ENCODE measurements around the gene TNRC6C. TPM values are rescaled to one million over a fixed set of nuclear protein-coding genes. Genes with fewer than 3 reads are reported as not detected.
"Not testable (repeated sequence)": the region's sequence is repeated elsewhere in the genome, so short reads cannot be mapped to it uniquely, and the experiment has no call there.

The TNRC6C gene
- total RNA-seq, 1 donor from 2014 or later = 24.6 TPM

- H3K4me3 Mint-ChIP-seq = no peak overlapping the region
- POLR2A ChIA-PET = interaction anchor here (1.8 kb wide), 1 partner anchor 106 kb away, joined by 3 read pairs; the partner anchor contains the start of gene TNRC6C
- DNase-seq = no peak
- CTCF ChIA-PET = no interaction called here
- no peaks in the 10 kb centered on the region for H3K9me3 Mint-ChIP-seq
- no peak overlapping the region for H3K27ac Mint-ChIP-seq
- no peak for ATAC-seq (ENCODE audit: low read depth)
- no peaks in the 10 kb centered on the region for H3K4me1 Mint-ChIP-seq
- TF ChIP-seq CTCF (IDR thresholded peaks at IDR 0.05) = no peak
- intact Hi-C loops (cut with micrococcal nuclease) = no loop called here
- peaks cover 41% of the 10 kb centered on the region for H3K36me3 Mint-ChIP-seq (ENCODE audit: low read depth)
- H3K27me3 Mint-ChIP-seq = no peaks in the 10 kb centered on the region
Observed at GRCh38 chr17:78064708-78065107, 106.2 kb downstream of the TNRC6C start.

- peaks cover 57% of the 10 kb centered on the region for H3K36me3 Mint-ChIP-seq (ENCODE audit: low read depth)
- H3K27me3 Mint-ChIP-seq; DNase-seq; POLR2A ChIA-PET; H3K27ac Mint-ChIP-seq; CTCF ChIA-PET; intact Hi-C loops (cut with micrococcal nuclease); H3K4me3 Mint-ChIP-seq; H3K9me3 Mint-ChIP-seq; H3K4me1 Mint-ChIP-seq; ATAC-seq (ENCODE audit: low read depth): not testable (repeated sequence)
Observed at GRCh38 chr17:78066976-78067375, 108.5 kb downstream of the TNRC6C start.

- intact Hi-C loops (cut with micrococcal nuclease) = no loop called here
- Mint-ChIP-seq H3K36me3 (ENCODE audit: low read depth) (peaks cover 77% of the 10 kb centered on the region), H3K4me1 (no peaks in the 10 kb centered on the region), H3K27ac (no peak overlapping the region), H3K9me3 (no peaks in the 10 kb centered on the region), H3K27me3 (no peaks in the 10 kb centered on the region), H3K4me3 (no peak overlapping the region)
- ATAC-seq (ENCODE audit: low read depth) (no peak), DNase-seq (no peak)
- no peak for TF ChIP-seq CTCF (IDR thresholded peaks at IDR 0.05)
- ChIA-PET CTCF (interaction anchor here (1.1 kb wide), 1 partner anchor 15 kb away, joined by 4 read pairs; no protein-coding TSS in a partner anchor), POLR2A (no interaction called here)
Observed at GRCh38 chr17:78069695-78070094, 111.2 kb downstream of the TNRC6C start.

GRCh38 chr17:78072961-78073360 lies 114.5 kb downstream of the TNRC6C start:
- TF ChIP-seq CTCF (IDR thresholded peaks at IDR 0.05) = no peak
- ATAC-seq (ENCODE audit: low read depth) (no peak), DNase-seq (no peak)
- Mint-ChIP-seq H3K27me3 (no peaks in the 10 kb centered on the region), H3K9me3 (no peaks in the 10 kb centered on the region), H3K4me3 (no peak overlapping the region), H3K4me1 (no peaks in the 10 kb centered on the region), H3K27ac (no peak overlapping the region), H3K36me3 (ENCODE audit: low read depth) (peaks cover 82% of the 10 kb centered on the region)
- intact Hi-C loops (cut with micrococcal nuclease) = no loop called here
- ChIA-PET CTCF (no interaction called here), POLR2A (no interaction called here)

- TF ChIP-seq CTCF (IDR thresholded peaks at IDR 0.05) = no peak
- CTCF ChIA-PET = no interaction called here
Observed at GRCh38 chr17:78075011-78075410, 116.5 kb downstream of the TNRC6C start.

GRCh38 chr17:78075545-78075944 lies 117.0 kb downstream of the TNRC6C start:
- no peaks in the 10 kb centered on the region for H3K9me3 Mint-ChIP-seq
- no peaks in the 10 kb centered on the region for H3K27me3 Mint-ChIP-seq
- no peaks in the 10 kb centered on the region for H3K4me1 Mint-ChIP-seq
- no peak overlapping the region for H3K27ac Mint-ChIP-seq
- no peak for TF ChIP-seq CTCF (IDR thresholded peaks at IDR 0.05)
- H3K36me3 Mint-ChIP-seq (ENCODE audit: low read depth) = peaks cover 85% of the 10 kb centered on the region
- ATAC-seq (ENCODE audit: low read depth) (no peak), DNase-seq (no peak)
- ChIA-PET POLR2A (no interaction called here), CTCF (no interaction called here)
- H3K4me3 Mint-ChIP-seq = no peak overlapping the region
- intact Hi-C loops (cut with micrococcal nuclease) = no loop called here

More at GRCh38 chr17:78075011-78075410, 116.5 kb downstream of the TNRC6C start:
- Mint-ChIP-seq H3K4me1 (no peaks in the 10 kb centered on the region), H3K36me3 (ENCODE audit: low read depth) (peaks cover 88% of the 10 kb centered on the region), H3K27ac (no peak overlapping the region), H3K27me3 (no peaks in the 10 kb centered on the region), H3K9me3 (no peaks in the 10 kb centered on the region), H3K4me3 (no peak overlapping the region)
- ATAC-seq (ENCODE audit: low read depth) = no peak
- DNase-seq = no peak
- POLR2A ChIA-PET = no interaction called here
- intact Hi-C loops (cut with micrococcal nuclease) = no loop called here

Data from activated B cell treated with CpG ODN at 0.5 μM for 24 hours (primary cell).